K562 (cell line): ENCODE results near the gene APC2. TPM values are rescaled to one million over a fixed set of nuclear protein-coding genes. Genes with fewer than 3 reads are reported as not detected.

Experiments
- CBX3 ChIP-seq, 2 experiments: IDR thresholded peaks; 1 replicate in 1 of 2; 2 replicates in 1 of 2; pipeline ENCODE4 v1.6.1; 2012; ENCODE audit warnings: inconsistent platforms in 2 of 2, low read length in 2 of 2, borderline replicate concordance in 1 of 2, control low read depth in 1 of 2
- CREM ChIP-seq: IDR thresholded peaks from 2 replicates; pipeline ENCODE4 v1.6.1; 2014; ENCODE audit warnings: antibody characterized with exemption, low read depth
- CTCF ChIP-seq, 3 experiments: IDR thresholded peaks in 2 of 3; conservative IDR thresholded peaks in 1 of 3; 2 replicates each; pipeline ENCODE4 v1.5.1; 2011 to 2012; ENCODE audit warnings: low read length in 3 of 3, mild to moderate bottlenecking in 3 of 3, control low read depth in 2 of 3, improper control_type of control experiment in 1 of 3, inconsistent platforms in 1 of 3, low read depth in 1 of 3, mixed read lengths in 1 of 3, moderate library complexity in 1 of 3; ENCODE audit not compliant: insufficient read depth in 2 of 3
- MTA1 ChIP-seq: fragments of 450-650 bp; IDR thresholded peaks from 2 replicates; pipeline ENCODE4 v1.6.1; 2017; ENCODE audit warnings: borderline replicate concordance
- MTA2 ChIP-seq: fragments of 450-650 bp; IDR thresholded peaks from 2 replicates; pipeline ENCODE4 v1.6.1; 2016; ENCODE audit warnings: low read depth
- POU5F1 ChIP-seq: fragments of 150-350 bp; IDR thresholded peaks from 2 replicates; pipeline ENCODE4 v1.6.1; 2014; ENCODE audit warnings: borderline replicate concordance, low read length, low read depth, mild to moderate bottlenecking; ENCODE audit not compliant: partially characterized antibody
- RBM14 ChIP-seq: fragments of 200-400 bp; formaldehyde crosslinking; IDR thresholded peaks from 2 replicates; pipeline ENCODE4 v1.6.1; 2018; ENCODE audit warnings: low read depth, mild to moderate bottlenecking, low read length, moderate library complexity, borderline replicate concordance; ENCODE audit not compliant: insufficient read depth
- SAFB2 ChIP-seq: fragments of 200-400 bp; formaldehyde crosslinking; IDR thresholded peaks from 2 replicates; pipeline ENCODE4 v1.6.1; 2018; ENCODE audit warnings: borderline replicate concordance, low read length, low read depth, moderate library complexity; ENCODE audit not compliant: severe bottlenecking
- SMARCE1 ChIP-seq: fragments of 450-650 bp; IDR thresholded peaks from 2 replicates; pipeline ENCODE4 v1.7.1; 2016; ENCODE audit warnings: mild to moderate bottlenecking
- TEAD1 ChIP-seq, 2 experiments: fragments of 450-650 bp in 1 of 2; sonication (generic) in 1 of 2; formaldehyde crosslinking; IDR thresholded peaks; 2 replicates each; pipeline versions ENCODE4 v1.4.0 to v1.8.0; 2020 to 2022; ENCODE audit warnings: mild to moderate bottlenecking in 2 of 2, missing genetic modification reagents in 1 of 2
- TFAP4 ChIP-seq: sonication (generic); formaldehyde crosslinking; IDR thresholded peaks from 2 replicates; pipeline ENCODE4 v1.8.0; 2022; ENCODE audit warnings: missing genetic modification reagents, mild to moderate bottlenecking, moderate library complexity, borderline replicate concordance
- ZNF511 ChIP-seq: sonication (generic); formaldehyde crosslinking; IDR thresholded peaks from 2 replicates; pipeline ENCODE4 v1.8.0; 2022; ENCODE audit warnings: mild to moderate bottlenecking, missing genetic modification reagents
- ZNF780A ChIP-seq: fragments of 250-450 bp; sonication (Bioruptor Pico); IDR thresholded peaks from 2 replicates; pipeline ENCODE4 v1.5.0; 2021; ENCODE audit warnings: mild to moderate bottlenecking
- polyA plus RNA-seq, 8 experiments: library from polyadenylated mRNA; depleted of rRNA in 4 of 8; stranded (reverse) in 5 of 8; unstranded in 3 of 8; fragments of >200 nt; fragmentation: Nextera tagmentation in 2 of 8; fragmentation: Illumina TruSeq in 1 of 8; extraction: Ambion mirVana in 2 of 8; extraction: Trizol in 1 of 8; gene quantifications; 2 replicates each; pipeline versions ENCODE4 v1.2.1 to v1.2.3, GENCODE V29; 2011 to 2014; ENCODE audit warnings: inconsistent platforms in 1 of 8, missing spikeins in 1 of 8
- total RNA-seq, 7 experiments: library from RNA; depleted of rRNA in 6 of 7; stranded (reverse); fragments of >200 nt in 6 of 7; fragmentation: Illumina TruSeq in 2 of 7; extraction: Trizol in 2 of 7; gene quantifications; 2 replicates each; pipeline versions ENCODE4 v1.2.1 to v1.2.3, GENCODE V29; 2011 to 2021; ENCODE audit warnings: low replicate concordance in 1 of 7
- TF ChIP-seq, protein P1 (sequence below): fragments of 450-650 bp; IDR thresholded peaks from 2 replicates; pipeline ENCODE4 v1.7.1; 2018; ENCODE audit warnings: mild to moderate bottlenecking, low read depth; ENCODE audit not compliant: partially characterized antibody
- TF ChIP-seq, protein P2 (sequence below): sonication (generic); formaldehyde crosslinking; IDR thresholded peaks from 2 replicates; pipeline ENCODE4 v1.8.0; 2023; ENCODE audit warnings: mild to moderate bottlenecking, missing genetic modification reagents

The APC2 gene
- total and polyA plus RNA-seq, 9 of the 15 experiments (the other 6 are each of a cell fraction or from before 2014, with no cell fraction given), result 0.01 to 0.40 (median 0.05) TPM; not detected in 3

DNA sequence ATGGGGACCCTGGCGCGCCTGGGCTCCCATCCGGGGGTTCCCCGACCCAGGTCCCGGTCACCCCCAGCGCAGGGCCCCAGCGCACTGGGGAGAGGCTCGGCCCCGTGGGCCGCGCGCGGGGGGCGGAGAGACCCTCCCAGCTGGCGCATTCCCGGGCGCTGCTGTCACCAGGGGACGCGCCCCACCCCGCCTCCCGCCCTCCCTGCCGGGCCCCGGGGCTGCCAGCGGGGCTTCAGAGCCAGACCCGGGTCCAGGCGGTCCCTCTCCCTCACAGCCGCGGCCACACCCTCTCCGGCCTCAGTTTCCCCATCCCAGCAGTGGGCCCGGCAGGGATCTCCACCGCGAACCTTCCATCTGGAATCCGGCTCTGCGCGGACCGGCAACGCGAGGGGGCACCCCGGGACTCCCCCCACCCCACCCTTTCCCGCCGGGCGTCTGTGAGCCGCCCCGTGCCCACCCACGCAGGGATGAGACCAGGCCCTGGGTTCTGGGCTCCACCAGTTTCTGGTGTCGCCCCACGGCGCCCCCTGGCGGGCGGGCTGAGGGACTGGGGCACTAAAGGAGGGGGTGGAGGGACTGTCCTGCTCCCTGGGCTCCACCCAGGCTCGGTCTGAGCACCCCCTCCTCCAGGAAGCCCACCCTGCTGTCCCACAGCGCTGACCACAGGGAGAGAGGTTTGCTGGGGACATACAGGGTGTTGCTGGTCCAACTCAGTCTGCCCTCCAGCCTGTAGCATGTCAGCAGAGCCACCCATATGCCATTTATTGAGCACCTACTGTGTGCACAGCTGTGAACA lies 63.8 kb downstream of the APC2 start (continued):
- TF ChIP-seq RBM14, result no peak
- no peak for TF ChIP-seq SAFB2
- TF ChIP-seq, protein P1, sequence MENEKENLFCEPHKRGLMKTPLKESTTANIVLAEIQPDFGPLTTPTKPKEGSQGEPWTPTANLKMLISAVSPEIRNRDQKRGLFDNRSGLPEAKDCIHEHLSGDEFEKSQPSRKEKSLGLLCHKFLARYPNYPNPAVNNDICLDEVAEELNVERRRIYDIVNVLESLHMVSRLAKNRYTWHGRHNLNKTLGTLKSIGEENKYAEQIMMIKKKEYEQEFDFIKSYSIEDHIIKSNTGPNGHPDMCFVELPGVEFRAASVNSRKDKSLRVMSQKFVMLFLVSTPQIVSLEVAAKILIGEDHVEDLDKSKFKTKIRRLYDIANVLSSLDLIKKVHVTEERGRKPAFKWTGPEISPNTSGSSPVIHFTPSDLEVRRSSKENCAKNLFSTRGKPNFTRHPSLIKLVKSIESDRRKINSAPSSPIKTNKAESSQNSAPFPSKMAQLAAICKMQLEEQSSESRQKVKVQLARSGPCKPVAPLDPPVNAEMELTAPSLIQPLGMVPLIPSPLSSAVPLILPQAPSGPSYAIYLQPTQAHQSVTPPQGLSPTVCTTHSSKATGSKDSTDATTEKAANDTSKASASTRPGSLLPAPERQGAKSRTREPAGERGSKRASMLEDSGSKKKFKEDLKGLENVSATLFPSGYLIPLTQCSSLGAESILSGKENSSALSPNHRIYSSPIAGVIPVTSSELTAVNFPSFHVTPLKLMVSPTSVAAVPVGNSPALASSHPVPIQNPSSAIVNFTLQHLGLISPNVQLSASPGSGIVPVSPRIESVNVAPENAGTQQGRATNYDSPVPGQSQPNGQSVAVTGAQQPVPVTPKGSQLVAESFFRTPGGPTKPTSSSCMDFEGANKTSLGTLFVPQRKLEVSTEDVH, result peak; percentile 30
- TF ChIP-seq POU5F1, result no peak
- TF ChIP-seq ZNF780A (CRISPR knock-in tag), result no peak
- TF ChIP-seq, protein P2, sequence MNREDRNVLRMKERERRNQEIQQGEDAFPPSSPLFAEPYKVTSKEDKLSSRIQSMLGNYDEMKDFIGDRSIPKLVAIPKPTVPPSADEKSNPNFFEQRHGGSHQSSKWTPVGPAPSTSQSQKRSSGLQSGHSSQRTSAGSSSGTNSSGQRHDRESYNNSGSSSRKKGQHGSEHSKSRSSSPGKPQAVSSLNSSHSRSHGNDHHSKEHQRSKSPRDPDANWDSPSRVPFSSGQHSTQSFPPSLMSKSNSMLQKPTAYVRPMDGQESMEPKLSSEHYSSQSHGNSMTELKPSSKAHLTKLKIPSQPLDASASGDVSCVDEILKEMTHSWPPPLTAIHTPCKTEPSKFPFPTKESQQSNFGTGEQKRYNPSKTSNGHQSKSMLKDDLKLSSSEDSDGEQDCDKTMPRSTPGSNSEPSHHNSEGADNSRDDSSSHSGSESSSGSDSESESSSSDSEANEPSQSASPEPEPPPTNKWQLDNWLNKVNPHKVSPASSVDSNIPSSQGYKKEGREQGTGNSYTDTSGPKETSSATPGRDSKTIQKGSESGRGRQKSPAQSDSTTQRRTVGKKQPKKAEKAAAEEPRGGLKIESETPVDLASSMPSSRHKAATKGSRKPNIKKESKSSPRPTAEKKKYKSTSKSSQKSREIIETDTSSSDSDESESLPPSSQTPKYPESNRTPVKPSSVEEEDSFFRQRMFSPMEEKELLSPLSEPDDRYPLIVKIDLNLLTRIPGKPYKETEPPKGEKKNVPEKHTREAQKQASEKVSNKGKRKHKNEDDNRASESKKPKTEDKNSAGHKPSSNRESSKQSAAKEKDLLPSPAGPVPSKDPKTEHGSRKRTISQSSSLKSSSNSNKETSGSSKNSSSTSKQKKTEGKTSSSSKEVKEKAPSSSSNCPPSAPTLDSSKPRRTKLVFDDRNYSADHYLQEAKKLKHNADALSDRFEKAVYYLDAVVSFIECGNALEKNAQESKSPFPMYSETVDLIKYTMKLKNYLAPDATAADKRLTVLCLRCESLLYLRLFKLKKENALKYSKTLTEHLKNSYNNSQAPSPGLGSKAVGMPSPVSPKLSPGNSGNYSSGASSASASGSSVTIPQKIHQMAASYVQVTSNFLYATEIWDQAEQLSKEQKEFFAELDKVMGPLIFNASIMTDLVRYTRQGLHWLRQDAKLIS (CRISPR knock-in tag), result no peak
- TF ChIP-seq MTA1, result peak; percentile 38; the same call in 1 of the 2 replicates
- TF ChIP-seq TEAD1 (CRISPR knock-in tag; IDR thresholded peaks at IDR 0.05), result peak in 1 of 2 experiments; percentile 49; a peak in 1 of 4 replicates
- TF ChIP-seq CBX3 (IDR thresholded peaks at IDR 0.05; ENCODE audit: borderline replicate concordance in 1 of 2, low read length in 2 of 2), result peak in 1 of 2 experiments; percentile 75; a peak in 1 of 3 replicates
- TF ChIP-seq MTA2, result no peak
- 0 out of 2 replicates have a peak, but pooled peaks have one; percentile 4 for TF ChIP-seq CREM
- peak; percentile 55; the same call in 1 of the 2 replicates for TF ChIP-seq SMARCE1
- TF ChIP-seq CTCF (IDR thresholded peaks at IDR 0.05 in 2 of 3, conservative IDR thresholded peaks at IDR 0.05 in 1 of 3; ENCODE audit: insufficient read depth in 2 of 3, low read depth in 1 of 3, low read length in 3 of 3), result peak; percentile 83 to 89 (median 88)
- peak; percentile 62; the same call in 1 of the 2 replicates for TF ChIP-seq TFAP4 (CRISPR knock-in tag)
- no peak for TF ChIP-seq ZNF511
